ENCODE data around the gene ABHD1.

ABHD1 gene

DNA sequence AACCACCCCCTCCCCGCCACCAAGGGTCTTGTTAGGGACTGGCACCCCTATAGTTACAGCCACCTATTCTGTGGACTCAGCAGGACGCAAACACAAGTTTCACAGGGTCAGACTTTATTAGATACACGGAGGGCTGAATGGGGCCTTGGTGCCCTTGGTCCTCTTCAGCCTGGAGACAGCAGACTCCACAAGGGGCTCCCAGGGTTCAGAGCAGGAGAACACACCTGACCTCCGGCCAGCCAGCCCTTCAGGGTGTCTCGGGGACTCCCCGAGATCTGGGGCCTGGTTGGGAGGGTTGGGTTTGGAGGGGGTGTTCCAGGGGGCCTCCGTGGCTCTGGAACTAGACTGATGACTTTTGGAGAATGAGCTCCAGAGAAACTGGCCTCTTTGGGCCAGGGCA is 13.1 kb downstream of the ABHD1 start:
- no peak for DNase-seq (ENCODE audit: low read depth)

GRCh38 chr2:27137322-27137935 is 13.8 kb downstream of the ABHD1 start:
- DNase-seq (ENCODE audit: low read depth) = no peak

DNA sequence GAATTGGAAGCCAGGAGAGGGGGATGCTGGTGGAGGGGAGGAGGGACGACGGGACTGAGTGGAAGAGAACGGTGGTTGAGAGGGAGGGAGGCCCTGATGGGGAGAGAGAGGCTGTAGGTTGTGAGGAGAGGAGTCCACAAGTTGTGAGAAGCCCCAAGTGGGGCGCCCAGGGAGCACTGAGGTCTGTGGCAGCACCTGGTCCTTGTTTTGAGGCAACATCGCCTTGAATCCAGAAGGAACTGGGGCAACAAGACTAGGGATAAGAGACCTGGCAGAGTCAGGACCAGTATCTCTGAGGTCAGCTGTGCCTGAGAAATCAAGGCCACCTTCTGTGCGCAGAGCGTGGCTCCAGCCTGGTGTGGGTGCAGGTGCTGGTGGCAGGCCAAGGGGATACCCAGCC is 14.5 kb downstream of the ABHD1 start:
- no peak for DNase-seq (ENCODE audit: low read depth)

DNA sequence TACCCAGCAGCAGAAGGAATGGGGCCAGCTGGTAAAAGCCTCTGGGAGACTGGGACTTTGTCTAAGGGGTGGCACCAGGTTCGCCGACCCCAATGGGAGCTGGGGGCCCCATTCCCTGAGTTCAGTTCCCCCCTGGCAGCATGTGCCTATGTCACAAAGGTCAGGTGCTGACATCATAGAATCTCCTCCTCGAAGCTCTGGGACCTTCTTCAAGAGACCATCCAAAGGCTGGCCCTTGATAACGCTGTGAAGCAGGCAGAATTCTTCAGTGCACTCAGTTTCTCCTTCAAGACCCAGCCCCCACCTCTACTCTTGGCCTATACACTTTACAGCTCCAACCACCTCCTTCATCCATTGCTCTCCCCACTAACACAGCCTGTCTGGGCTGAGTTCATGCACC is 15.7 kb downstream of the ABHD1 start, which contains the start of gene PRR30:
Gene PRR30, minus strand, starts transcription at position 101 of the 400 bp plus-strand sequence. CDS start 1,081 bp downstream, outside the sequence.
- no peak for DNase-seq (ENCODE audit: low read depth)

- no peak for DNase-seq (ENCODE audit: low read depth)
These were observed 19.7 kb downstream of the ABHD1 start for GRCh38 chr2:27143285-27143684.

DNA sequence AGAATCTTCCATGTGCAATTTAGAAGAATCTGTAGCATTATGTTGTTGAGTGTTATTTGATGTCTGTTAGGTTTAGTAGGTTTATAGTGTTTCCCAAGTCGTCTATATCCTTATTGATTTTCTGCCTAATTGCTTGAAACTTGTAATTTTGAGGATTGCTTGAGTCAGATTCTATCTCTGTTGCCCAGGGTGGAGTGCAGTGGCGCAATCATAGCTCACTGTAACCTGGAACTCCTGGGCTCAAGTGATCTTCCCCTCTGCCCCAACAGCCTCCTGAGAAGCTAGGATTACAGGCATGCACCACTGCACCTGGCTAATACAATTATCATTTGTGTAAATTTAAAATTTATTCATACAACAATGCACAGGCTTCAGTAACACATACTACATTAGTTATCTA is 22.1 kb downstream of the ABHD1 start:
- DNase-seq (ENCODE audit: low read depth) = no peak

GRCh38 chr2:27147935-27148334 is 24.3 kb downstream of the ABHD1 start:
- DNase-seq (ENCODE audit: low read depth) = no peak

DNA sequence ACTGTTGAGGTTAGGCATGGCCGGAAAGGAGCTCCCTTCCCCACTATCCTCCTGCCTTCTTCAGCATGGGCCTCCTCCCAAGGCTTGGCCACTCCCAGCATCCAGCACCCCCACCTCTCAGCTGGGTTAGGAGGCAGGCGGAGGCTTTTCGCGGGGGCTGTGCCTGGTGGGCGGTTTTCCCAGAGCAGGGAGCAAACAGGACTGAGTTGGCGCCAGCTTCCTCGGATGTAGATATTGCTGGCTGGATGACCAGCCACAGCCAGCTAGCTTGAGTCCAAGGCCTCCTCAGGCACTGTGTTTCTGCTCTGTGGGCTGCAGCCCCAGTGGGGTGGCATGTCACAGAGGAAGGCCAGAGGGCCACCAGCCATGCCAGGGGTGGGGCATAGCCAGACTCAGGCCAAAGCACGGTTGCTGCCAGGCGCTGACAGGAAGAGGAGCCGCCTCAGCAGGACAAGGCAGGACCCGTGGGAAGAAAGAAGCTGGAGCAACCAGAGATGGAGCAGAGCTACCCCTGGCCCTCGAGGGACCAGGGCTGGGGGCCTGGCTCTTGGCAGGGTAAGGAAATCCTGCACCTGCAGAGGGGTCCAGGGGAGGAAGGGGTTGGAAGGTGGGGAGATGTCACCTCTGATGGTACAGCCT is 25.3 kb downstream of the ABHD1 start, which contains the start of gene TCF23:
Gene TCF23, plus strand, starts transcription at position 204 of the 639 bp plus-strand sequence. Its CDS starts 130 bp downstream, at position 334.
- DNase-seq (ENCODE audit: low read depth) = no peak

GRCh38 chr2:27149570-27150405 is 26.2 kb downstream of the ABHD1 start:
- no peak for DNase-seq (ENCODE audit: low read depth)

- no peak for DNase-seq (ENCODE audit: low read depth)
These were observed 27.1 kb downstream of the ABHD1 start for GRCh38 chr2:27150639-27151230.

DNA sequence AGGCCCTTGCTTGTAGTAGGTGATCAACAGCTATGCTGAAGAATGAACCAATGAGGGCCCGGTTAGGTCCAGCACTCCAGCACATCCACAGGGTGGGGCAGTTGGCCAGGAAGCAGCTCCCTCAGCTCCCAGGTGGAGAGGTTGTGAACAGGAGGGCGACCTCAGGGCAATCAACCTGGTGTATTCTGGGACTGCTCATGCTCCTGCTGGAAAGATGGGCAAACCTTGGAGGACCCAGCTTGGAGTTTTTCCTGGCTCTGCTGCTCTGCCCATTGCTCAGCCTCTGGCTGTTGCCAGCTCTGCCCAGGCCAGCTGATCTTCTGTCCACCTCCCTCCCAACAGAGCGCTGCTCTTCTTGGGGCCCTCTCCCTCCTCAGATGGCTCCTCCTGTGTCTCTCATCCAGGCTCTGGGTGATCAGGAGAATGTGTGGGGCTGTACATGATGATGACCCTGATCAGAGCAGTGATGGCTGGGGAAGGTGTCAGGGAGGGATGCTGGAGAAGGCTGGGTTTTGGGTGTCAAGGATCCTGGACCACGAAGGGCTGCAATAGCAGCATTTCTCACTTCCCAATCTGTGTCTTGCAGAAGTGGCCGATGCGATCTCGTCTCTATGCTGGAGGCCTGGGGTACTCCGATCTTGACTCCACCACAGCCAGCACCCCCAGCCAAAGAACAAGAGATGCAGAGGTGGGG is 28.6 kb downstream of the ABHD1 start:
- DNase-seq (ENCODE audit: low read depth) = no peak

GRCh38 chr2:27152796-27153464 is 29.3 kb downstream of the ABHD1 start:
- DNase-seq (ENCODE audit: low read depth) = no peak

GRCh38 chr2:27154488-27154887 is 30.9 kb downstream of the ABHD1 start:
- DNase-seq (ENCODE audit: low read depth) = no peak

GRCh38 chr2:27155069-27155520 is 31.5 kb downstream of the ABHD1 start:
- DNase-seq (ENCODE audit: low read depth) = no peak

DNA sequence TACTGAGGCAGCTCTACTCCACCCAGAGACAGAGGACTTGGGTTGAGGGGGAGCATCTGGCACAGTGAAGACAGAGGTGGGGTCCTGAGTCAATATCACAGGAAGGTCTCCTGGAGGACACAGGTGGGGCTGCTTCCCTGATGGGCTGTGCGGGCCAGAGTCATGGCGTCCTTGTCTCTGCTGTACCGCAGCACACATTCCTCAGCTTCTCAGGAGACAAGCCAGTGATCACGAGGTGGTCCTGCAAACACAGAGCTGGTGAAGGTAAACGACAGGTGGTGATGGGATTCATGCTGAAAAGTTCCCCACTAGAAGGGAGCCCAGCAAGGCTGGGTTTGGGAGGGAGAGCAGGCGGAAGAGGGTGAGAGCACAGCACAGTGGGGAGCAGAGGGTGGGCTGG is 34.9 kb downstream of the ABHD1 start:
- no peak for DNase-seq (ENCODE audit: low read depth)

DNA sequence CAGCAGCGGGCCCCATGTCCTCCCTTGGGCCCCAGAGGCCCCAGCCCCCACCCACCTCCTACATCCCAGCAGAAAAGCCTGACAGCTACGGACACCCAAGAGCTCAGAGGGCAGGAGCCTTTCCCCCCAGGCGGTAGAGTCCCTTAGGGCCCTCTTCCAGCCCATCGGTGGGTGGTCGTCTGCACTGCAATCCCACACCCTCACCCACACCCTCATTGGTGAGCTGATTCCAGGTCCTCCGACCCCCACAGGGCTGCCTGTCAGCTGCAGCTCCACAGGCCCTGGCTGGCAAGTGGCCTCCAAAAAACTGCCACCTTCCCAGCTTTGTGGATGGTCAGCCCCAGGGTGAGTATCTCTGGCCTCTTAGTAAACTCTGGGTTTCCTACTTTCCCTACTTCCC is 35.7 kb downstream of the ABHD1 start:
- DNase-seq (ENCODE audit: low read depth) = no peak

DNA sequence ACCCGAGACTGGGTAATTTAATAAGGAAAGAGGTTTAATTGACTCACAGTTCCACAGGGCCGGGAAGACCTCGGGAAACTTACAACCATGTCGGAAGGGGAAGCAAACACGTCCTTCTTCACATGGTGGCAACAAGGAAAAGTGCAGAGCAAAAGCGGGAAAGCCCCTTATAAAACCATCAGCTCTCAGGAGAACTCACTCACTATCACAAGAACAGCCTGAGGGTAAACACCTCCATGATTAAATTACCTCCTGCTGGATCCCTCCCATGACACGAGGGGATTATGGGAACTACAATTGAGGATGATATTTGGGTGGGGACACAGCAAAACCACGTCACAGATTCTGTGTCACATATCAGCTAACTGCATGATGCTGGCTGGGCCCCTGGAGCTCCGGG is 36.6 kb downstream of the ABHD1 start:
- DNase-seq (ENCODE audit: low read depth) = no peak

DNA sequence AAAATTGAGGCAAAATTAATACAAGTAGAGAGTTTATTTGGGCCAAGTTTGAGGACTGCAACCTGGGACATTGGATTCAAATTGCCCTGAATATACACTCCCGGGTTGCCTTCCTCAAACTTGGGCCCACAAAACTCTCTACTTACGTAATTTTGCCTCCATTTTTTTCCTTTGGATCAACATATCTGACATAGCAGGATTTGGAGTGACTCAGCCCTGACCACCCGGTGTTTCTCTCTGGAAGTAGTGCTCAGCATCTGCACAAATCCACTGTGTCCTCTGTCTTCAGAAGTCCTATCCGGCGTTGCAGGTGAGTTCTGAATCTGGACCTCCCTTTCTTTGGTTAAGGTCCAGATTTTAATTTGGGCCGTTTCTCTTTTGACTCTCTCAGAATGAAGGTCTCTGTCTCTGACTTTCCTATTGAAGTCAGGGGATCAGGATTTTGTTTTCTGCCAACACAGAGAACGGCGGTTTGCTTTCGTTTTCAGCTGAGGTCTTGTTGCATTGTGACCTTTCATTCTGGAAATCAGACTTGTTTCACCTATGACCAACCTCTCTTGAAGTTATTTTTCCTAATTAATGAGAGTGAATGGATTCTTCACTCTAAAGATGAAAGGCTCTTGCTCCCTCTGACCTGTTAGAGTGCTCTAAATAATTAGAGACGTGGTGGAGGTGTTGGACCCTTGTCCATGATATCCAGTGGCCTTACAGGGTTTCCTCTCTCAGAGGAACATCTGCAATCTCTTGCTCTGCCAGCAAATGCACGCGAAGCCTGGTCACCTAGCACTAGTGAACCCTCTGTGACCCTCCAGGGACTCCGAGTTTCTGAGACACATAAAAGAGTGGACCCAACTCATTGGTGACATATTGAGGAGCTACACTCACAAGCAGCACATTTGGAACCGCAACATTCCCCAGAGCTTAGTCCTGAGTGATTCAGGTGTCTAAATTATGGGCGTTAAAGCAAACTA is 38.8 kb downstream of the ABHD1 start:
- DNase-seq (ENCODE audit: low read depth) = no peak

DNA sequence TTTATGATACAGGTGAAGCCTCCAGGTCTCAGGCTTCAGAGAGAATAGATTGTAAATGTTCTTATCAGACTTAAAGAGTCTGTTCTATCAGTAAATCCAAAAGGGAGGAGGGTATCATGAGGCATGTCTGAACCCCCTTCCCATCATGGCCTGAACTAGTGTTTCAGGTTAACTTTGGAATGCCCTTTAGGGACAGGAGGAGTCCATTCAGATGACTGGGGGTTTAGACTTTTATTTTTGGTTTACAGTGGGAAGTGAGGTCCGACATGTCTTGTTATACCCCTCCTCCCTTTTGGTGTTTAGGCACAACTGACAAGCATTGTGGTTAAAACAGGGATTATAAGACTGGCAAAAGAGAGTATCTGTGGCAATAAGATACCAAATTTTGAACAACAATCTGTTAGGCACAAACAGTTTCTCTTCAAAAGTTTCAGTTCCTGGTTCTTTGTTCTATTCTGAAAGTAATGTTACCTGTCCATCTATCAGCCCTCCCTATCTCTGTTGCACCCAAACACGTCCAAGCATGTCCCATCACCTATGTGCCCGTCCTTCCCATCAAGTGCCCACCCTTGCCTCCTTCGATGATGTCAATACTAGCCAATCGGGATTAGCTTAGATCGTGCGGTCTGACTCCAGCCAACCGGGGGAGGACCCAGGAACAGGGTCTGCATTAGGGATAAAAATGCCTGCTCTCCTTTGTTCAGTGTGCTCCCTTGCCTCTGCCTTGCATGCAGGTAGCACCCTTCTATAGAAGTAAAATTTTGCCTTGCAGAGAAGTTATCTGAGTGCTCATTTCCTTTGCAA is 41.5 kb downstream of the ABHD1 start:
- no peak for DNase-seq (ENCODE audit: low read depth)

Data from stimulated activated CD8-positive, alpha-beta memory T cell treated with anti-CD3 and anti-CD28 coated beads, Interleukin-12 subunit alpha, Interleukin-12 subunit beta, amount 100 ng/mL, for 4 hours (primary cell).